Astrocyte of the hippocampus (primary cell): ENCODE measurements around the gene LRBA.
"Not testable (repeated sequence)": the region's sequence is repeated elsewhere in the genome, so short reads cannot be mapped to it uniquely, and the experiment has no call there.

Experiments
- DNase-seq: peaks from one replicate; pipeline ENCODE4 v3.0.0; 2011; ENCODE audit warnings: low read depth, low spot score

The LRBA gene

DNA sequence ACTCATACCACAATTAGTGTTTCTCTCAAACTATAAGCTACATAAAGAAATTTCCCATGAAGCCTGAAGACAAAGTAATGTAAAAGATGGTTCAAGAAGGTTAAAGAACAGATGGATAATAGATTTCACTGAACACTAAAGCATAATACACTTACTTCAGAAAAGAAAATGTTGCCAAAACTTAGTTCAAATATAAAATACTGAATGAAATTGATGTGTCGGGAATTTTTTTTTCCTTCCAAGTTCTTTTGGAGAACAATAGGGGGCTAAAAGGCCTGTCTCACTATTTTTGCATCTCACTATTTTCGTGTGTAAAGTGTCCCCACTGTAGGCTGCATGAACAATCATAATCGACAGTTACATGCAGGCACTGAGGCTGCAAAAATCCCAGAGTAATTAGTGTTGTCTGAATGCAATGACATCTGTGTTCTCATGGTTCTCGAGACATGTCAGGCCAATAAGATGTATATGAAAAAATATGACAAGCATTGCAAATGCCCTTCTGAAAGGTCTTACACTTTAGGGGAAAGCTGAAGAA lies 445.0 kb downstream of the LRBA start:
- DNase-seq: no peak

DNA sequence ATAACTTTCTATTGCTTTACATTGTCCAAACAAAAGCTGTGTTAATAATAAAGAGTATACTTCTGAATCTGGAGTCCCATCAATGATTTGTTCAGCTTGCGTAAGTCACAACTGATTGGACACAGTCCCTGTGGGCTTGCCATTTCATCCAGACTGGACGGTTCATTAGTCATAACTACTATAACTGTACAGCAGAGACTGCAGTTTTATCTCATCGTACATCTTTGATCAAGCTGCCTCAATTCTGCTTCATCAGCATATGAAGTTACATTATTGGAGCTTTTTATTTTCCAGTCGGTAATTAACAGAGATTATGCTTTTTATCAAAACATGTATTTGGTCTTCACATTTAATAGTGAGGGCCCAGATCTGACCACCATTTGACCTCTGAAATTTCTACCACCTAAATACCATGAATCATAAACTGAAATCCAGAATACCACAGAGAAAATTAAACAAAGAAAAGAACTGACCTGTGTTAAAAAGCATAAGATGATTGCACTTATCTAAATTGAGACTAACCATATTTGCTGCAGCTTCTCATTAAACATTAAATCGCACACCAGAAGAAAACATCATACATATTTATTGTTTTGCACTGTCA lies 445.6 kb downstream of the LRBA start:
- peak; percentile 33 for DNase-seq

DNA sequence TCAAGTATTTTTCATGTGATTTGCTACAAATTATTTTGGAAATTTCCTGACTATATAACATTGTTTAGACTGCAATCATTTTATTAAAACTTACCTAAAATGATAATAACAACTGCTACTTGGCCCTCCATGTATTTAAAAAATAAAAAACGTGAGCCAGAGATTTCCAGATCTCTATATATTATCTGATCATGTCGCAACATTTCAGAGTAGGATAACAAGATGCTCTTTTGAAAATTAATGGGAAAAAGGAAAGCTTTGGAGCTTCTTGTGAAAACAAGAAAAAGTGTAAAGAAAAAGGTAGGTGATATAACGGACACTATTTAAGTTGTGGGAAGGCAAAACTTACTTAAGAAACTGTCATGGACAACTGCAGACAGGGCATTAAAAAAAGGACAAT lies 448.0 kb downstream of the LRBA start:
- no peak for DNase-seq

DNA sequence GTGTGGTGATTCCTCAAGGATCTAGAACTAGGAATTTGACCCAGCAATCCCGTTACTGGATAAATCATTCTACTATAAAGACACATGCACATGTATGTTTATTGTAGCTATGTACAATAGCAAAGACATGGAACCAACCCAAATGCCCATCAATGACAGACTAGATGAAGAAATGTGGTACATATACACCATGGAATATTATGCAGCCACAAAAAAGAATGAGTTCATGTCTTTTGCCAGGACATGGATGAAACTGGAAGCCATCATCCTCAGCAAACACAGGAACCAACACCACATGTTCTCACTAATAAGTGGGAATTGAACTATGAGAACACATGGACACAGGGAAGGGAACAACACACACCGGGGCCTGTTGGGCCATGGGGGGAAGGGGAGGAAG lies 450.1 kb downstream of the LRBA start:
- not testable (repeated sequence) for DNase-seq

DNA sequence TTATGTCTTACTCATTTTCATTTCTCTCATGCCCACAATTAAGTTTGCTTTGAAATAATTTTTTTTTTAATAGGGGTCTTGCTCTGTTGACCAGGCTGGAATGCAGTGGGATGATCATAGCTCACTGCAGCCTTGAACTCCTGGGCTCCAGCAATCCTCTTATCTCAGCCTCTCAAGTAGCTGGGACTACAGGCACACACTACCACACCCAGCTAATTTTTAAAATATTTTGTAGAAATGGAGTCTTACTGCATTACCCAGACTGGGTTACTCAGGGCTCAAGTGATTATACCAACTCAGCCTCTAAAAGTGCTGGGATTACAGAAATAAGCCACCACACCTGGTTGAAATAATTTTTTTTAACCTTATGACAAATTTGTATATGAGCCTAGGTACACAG lies 452.3 kb downstream of the LRBA start:
- no peak for DNase-seq

DNA sequence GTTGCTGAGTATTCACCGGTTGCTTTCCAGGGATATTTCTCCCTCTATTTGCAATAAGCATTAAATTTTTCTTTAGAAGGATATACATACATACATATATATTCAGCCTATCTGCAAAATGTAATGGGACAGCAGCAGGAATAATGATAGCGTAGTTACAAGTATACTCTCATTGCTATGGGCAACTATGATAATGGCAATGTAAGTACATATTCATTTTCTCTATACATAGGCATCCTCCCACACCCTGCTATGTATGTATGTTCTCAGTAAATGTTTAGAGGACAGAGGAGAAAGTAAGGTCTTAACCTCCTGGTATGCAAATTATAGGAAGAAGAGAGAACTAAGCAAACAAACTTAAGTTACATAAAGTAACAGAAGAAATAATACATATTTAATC lies 452.8 kb downstream of the LRBA start:
- DNase-seq: no peak

DNA sequence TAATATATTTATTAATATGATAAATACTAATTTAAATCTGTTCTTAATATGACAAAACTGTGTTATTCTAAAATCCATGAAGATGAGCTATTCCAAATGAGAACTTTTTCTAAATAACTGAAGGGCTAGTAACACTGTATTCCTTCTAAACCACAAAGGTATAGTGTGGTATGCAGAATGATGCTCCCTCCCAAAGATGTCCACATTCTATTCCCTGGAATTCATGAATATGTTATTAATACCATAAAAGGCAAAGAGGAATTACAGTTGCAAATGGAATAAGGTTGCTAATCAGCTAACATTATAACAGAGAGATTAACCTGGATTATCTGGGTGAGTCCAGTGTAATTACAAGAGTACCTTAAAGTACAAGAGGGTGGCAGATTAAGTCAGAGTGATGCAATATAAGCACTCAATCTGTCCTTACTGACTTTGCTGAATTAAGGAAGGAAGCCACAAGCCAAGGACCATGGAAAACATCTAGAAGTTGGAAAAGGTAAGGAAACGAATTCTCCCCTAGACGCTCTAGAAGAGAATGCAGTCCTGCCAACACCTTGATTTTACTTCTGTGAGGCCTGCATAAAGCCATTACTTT lies 453.8 kb downstream of the LRBA start:
- DNase-seq: no peak

DNA sequence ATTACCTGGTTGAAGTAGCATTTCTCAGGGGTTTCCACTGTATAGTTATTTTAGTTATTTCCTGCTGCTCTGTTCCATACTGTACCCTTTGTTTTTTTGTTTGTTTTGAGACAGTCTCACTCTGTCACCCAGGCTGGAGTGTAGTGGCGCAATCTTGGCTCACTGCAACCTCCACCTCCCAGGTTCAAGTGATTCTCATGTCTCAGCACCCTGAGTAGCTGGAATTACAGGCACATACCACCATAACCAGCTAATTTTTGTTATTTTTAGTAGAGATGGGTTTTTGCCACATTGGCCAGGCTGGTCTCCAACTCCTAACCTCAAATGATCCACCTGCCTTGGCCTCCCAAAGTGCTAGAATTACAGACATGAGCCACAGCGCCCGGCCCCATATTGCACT lies 457.3 kb downstream of the LRBA start:
- peak; percentile 34 for DNase-seq

DNA sequence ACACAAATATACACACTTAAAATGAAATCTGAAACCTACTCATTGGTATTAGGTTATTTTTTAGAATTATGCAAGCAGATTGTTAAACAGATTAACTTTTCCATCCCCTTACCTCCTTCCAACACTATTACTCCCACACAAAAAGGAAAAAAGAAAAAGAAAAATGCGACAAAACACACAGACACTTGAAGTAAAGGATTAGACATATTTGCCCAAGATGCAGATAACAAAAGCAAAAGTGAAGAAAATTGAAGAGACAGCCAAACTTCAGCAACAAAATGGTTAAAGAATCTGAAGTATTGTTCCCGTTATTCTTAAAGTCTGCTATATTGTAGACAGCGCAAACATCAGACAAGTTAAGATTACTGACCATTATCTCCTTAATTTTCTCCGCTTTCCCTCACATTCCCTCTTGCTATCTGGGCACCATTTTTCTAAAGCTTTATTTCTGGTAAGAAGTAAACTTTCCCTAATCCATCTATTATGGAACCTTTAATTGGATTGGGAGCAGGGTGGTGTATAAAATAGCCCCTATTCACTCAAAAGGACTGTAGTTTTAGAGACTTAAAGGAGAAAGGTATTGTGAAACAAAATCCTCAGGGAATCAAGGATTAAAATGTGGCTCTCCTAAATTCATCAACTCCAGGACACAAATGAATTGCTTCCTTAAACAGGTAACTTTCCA lies 467.8 kb downstream of the LRBA start:
- DNase-seq: no peak

DNA sequence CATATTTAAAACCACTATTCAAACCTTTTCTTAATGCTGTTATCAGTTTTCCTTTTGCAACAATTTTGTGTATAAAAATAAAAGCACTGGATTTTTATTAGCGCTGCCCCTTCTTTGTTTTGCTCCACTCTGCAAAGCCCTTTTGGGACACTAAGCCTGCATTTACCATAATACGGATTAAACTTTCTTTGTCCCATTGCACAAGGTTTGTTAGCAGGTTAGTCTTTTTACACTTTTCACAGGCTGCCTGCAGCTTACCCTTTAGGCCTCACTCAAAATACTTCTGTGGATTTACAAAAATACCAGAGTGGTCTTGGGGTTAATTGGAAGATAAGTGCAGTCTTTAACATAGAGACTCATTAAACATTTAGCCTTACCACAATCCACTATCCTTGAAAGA lies 468.8 kb downstream of the LRBA start:
- DNase-seq: no peak

DNA sequence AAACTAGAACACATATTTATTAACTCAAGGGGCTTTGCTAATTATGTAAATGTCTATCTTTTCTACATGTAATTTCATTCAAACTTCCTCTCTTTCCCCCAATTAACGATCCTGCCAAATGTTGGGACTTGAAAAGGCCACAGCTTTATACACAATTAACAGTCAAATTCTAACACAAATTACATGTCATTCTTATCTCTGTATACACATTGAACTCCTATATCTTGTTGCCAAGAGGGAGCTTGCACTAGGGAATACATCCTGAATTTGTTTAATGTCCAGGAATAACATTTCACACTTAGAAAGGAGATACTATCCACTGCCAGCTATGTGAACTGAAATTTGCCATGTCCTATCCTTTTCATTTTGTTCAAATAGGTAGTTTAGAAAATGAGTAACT lies 472.0 kb downstream of the LRBA start:
- DNase-seq: no peak

DNA sequence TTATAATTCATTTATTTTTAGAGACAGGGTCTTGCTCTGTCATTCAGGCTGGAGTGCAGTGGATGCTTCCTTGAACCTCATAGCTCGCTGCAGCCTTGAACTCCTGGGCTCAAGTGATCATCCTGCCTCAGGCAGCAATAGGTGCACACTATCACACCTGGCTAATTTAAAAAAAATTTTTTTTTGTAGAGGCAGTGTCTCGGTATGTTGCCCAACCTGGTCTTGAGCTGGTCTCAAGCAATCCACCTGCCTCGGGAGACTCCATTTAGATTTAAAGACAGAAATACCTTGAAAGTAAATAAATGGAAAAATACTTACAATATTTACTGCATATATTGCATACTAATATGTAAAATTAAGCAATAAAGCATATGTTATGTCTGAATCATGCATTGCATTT lies 473.4 kb downstream of the LRBA start:
- no peak for DNase-seq

DNA sequence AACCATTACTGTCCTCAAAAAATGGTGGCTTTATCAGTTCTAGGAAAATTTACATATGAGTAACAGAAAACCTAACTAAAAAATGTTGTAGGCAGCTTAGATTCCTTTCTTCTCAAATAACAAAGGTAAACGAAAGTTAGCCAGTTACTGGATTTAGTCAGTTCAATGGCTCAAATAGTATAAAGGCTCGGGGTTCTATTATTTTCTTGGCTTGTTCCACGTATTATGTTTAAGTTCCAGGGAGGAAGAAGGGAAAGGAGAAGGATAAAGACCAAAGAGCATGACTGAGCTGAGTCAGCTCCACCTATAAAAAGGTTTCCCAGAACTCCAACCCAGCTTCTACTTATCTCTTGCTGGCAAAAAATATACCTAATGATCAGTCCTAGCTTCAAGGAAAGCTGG lies 474.1 kb downstream of the LRBA start:
- peak; percentile 10 for DNase-seq

DNA sequence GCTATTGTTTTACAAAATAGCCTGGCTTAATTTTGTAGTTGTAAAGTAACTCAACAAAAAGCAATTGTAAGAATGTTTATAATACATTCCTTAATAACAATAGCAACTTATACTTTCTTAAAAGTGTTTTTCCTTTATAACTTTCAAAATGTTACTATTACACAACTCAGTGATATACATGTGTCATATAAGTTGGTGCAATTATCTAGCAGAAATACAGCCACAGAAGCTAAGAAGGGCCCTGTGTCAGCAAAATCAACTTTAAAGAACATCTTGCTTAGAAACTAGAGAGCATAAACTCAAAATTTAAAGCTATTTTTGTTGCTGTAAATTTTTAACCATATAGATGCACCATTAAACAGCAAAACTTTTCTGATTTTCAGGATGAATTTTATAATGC lies 474.5 kb downstream of the LRBA start:
- no peak for DNase-seq

DNA sequence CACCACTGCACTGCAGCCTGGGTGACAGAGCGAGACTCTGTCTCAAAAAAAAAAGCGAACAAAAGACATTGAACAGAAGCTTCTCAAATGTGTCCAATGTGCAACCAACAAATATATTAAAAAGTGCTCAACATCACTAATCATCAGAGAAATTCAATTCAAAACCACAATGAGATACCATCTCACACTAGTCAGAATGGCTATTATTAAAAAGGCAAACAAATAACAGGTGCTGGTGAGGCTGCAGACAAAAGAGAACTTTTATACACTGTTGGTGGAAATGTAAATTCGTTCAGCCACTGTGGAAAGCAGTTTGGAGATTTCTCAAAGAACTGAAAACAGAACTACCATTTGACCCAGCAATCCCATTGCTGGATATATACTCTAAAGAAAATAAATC lies 477.2 kb downstream of the LRBA start:
- not testable (repeated sequence) for DNase-seq

DNA sequence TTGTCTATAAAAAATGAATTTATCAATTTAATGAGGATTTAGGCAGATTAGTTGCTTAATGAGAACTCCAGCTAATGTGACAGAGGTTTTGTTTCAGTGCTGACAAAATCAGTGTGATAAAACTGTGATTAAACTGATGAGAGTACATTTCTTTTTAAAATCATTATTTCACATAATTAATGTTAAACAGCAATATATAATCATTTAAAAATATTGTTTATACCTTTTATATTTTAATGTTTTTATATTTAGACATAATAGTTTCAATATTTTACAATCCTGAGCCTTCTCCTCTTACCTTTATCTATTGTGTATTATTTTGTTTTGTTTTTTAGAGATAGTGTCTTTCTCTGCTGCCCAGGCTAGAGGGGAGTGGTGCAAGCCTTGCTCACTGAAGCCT lies 480.3 kb downstream of the LRBA start:
- DNase-seq: no peak

DNA sequence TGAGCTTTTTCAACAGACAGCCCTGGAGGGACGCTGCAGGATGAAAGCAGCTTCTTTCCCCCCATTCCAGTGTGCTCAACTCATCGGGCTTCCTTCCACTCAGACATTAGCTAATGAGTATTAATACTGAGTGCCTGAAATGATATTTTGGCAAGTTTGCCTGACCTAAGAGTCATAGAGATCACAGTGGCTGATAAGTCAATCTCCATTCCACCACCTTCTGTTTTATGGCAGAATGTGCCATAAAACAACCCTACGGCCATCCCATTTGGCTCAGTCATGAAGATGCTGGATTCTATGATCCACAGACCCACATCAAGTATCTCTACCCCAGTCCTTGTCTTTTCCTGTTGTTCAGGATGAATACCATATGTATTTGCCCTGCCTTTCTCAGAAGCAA lies 481.4 kb downstream of the LRBA start:
- DNase-seq: no peak

DNA sequence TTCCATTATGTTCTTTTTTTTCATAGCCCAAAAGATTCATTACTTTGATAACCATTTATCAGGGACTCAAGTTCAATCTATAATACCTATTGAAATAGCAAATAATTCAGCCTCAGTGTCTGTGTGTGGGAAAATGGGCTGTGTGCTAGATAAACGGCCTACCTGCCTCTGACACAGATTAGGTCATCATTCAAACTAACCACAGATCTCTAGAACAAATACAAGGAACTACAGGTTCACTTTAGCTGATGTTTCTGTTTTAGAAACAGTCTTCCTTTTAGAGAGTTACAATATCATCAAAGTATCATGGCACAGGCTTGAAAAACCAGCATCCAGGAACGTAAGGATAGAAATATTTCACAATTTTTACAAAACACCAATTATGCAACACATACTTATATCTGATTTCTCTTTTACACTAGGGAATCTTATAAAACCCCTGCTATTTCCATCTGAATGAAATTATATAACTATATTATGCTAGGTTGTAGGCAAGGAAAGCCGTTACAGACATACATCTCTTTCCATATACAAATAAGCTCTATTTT lies 489.7 kb downstream of the LRBA start:
- DNase-seq: no peak

DNA sequence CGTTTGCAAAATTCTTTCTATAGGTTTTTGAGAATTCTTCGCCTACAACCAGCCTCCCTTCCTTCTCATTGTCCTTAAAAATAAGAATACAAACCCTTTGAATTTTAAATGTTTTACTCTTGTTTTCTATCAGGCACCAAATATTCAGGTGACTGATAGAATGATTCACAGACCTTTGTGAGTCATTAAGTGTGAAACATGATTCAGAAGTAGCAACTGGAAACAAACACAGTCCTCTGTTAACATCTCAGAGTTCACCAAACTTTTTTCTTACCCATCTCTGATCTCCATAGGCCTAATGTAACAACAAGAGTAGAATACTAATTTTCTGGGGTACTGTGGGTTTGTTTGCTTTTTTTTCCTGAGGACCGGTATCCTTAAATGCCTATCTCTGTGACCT lies 496.5 kb downstream of the LRBA start:
- DNase-seq: peak; percentile 48

DNA sequence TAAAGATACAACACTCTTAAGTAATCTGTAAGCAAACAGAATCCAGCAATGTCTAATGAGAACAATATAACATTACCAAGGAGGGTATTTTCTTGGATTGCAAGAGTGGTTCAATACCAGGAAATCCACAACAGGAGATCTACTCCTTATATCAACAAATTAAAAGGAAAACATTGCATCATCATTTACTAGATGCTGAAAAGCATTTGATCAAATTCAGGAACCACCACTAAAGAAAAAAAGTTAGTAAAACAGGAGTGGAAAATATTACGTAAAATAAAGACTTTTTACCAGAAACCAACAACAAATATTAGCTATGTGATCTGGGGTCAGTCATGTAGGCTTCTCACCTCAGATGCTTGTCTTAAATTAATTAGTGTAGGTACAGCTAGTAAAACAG lies 499.9 kb downstream of the LRBA start:
- no peak for DNase-seq

DNA sequence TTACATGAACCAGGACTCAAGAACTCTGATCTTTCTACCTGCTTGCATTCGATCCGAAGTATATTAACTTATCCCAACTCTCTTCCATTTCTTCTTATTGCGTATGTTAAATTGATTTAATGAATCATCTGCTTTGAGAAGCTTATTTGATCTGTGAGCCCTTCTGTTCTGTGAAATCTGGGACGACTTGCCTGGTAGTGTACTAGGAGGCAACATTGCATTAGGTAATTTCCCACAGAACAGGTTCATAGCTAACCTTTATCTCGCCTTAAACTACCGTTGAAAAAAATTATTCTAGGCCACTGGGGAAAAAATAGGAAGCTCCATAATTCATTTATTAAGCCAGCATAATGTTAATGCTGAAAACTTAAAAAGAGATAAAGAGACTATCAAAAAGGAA lies 500.4 kb downstream of the LRBA start:
- no peak for DNase-seq

DNA sequence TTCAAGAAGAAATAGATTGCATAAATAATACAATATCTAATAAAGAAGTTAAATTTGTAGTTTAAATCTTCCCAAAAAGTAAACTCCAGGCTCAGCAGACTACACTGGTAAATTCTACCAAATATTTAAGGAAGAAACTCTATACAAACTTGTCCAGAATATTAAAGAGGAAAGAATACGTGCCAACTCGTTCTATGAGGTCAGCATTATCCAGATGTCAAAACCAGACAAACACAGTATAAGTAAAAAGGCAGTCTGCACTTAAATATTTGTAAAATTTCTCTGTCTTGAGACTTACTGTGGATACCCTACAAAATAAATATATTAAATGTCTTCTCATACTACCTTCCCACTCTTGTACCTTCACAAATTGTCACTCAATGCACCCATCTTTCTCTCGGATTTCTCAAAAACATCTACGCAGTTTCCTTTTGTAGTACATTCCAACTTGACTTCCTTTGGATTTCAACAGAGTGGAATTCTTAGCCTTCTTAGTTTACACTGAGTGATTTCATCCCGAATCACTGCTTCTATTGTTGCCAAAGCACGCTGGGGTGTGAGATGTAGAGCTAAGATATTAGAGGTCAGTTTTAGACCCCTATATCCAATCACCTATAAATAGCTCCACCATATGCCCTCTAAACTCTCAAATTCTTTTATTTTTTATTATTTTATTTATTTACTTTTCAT lies 504.8 kb downstream of the LRBA start:
- DNase-seq: peak; percentile 65
